ENCODE results near the gene MCC.
A peak's percentile ranks its signal among the peaks of the same experiment; 100 is the strongest.
"Not testable (repeated sequence)": the region's sequence is repeated elsewhere in the genome, so short reads cannot be mapped to it uniquely, and the experiment has no call there.

The MCC gene

GRCh38 chr5:113489299-113489698, 1.0 kb upstream of the MCC start:
- DNase-seq: peak; percentile 83

GRCh38 chr5:113488645-113489184, 462 bp upstream of the MCC start:
- no peak for DNase-seq

DNA sequence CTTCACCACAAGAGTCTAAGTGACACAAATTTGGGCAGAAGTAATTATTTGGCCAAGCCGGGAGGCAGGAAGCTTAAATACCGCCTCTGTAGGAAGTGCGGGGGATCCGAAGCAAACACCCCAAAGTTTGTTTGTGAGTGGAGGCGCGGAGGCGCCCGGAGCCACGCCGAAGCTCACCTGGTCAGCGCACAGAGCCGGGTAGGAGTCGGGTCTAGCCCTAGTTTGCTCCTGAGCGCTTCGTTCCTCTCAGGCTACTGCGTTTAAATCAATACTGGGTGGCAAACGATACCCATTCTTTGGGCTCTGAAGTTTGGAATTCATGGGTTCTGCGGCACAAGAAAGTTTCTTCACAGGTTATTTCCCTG, 855 bp downstream of the MCC start:
- peak; percentile 23 for DNase-seq

DNA sequence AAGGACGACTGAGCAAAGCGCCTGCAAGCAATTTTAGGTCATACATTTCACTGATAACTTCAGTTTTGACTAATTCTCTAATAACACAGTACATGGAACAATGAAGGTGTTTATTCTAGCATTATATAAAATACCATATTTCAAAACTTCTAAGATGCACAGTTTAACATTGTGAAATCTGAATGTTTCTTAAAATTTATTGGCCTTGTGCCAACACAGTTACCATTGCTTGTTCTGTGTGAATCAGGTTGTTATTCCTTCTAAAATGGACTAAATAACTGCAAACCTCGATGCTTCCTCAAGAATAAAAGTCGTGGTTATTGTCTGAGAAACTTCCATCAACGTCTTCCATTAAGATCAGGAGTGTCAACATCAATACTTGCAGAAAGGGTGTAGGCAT, 8.0 kb downstream of the MCC start:
- no peak for DNase-seq

DNA sequence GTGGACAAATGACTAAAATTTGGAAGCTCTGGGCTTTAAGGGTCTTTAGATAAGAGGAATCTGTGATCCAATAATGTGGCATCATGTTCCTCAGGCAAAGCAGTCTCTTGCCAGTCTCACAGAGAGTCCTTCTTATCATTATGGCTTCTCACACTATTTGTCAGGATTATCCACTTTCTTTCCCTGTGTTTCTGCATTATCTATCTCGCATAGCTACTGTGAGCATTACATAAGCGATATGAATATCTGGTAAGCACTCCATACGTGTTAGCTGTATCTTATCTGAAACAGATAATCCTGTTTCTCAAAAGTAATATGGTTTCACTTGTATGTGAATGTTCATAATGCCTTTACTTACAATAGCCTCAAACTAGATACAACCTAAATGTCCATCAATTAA, 9.6 kb downstream of the MCC start:
- no peak for DNase-seq

DNA sequence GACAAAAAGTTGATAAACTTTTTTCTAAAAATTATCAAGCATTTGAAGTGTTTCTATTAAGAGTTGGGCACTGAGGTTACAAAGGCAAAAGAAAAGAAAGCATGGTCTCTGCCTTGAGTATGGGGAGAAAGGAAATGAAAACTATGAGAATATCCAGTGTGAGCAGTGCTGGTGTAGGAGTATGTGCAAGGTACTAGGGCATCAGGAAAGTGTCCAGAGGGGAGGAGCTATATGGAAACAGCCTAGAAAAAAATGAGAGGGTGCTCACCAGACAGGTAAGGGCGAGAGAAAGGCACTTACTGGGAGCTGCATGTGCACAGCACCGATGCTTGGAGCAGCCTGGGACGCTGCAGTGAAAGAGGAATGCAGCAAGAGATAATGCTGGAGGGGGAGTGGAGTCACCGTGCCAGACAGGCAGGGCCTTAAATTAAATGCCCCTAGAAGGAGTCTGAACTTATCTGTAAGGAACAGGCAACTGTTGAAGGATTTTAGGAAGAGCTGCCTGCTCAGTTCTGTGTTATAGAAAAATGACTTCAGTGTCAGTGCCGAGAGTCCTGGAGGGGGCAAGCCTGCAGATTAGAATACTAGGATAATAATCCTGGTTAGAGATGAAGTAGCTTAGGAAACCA, 14.0 kb downstream of the MCC start:
- DNase-seq: peak; percentile 8

GRCh38 chr5:113463032-113463431, 25.2 kb downstream of the MCC start:
- DNase-seq: no peak

- not testable (repeated sequence) for DNase-seq
Measured at GRCh38 chr5:113457106-113457505, 31.1 kb downstream of the MCC start.

GRCh38 chr5:113452941-113453340, 35.3 kb downstream of the MCC start:
- DNase-seq: peak; percentile 93

GRCh38 chr5:113451797-113452196, 36.5 kb downstream of the MCC start:
- DNase-seq: peak; percentile 36

GRCh38 chr5:113450929-113451328, 37.3 kb downstream of the MCC start:
- DNase-seq: peak; percentile 93

DNA sequence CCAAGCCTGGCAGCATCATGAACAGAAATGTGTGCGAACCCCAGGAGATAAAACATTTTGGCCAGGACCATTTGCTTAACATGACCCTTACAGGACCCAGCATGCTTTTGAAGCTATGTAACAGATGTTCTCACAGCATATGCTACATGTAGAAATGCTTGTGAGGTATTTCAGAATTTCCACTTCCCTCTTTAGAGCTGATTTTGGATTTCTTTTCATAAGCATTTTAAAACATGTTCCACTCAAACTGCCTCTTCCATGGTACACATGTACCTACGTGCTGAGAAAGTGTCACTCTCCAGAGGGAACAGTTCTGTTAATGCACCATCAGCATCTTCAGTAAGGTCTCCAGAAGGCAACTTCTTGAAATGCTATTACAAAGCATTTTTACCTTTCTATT, 37.8 kb downstream of the MCC start:
- DNase-seq: peak; percentile 88

- no peak for DNase-seq
Measured at GRCh38 chr5:113448252-113448651, 40.0 kb downstream of the MCC start.

DNA sequence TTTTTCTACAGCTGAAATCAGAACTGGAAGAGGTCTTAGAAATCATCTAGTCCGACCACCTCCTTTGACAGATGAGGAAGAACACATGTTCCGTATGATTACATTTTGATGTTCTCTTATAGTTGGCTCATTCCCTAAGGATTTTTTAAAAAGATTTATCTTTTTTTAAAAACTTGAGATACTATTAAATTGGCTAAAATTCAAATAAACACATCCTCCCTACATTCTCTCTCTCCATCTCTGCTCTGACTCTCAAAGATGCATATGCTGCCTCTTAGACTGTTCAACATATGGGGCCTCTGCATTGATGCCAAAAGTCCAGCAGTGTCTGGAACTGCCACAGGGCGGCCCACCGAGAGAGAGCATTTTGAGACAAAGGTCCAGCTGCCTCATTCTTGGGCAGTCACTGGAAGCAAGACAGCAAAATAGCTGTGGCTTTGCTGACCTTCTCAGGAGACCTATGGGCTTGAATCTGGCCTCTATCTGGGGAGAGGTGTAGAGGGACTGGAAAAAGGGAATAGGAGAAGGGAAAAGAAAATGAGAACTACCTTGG, 40.7 kb downstream of the MCC start:
- peak; percentile 47 for DNase-seq

DNA sequence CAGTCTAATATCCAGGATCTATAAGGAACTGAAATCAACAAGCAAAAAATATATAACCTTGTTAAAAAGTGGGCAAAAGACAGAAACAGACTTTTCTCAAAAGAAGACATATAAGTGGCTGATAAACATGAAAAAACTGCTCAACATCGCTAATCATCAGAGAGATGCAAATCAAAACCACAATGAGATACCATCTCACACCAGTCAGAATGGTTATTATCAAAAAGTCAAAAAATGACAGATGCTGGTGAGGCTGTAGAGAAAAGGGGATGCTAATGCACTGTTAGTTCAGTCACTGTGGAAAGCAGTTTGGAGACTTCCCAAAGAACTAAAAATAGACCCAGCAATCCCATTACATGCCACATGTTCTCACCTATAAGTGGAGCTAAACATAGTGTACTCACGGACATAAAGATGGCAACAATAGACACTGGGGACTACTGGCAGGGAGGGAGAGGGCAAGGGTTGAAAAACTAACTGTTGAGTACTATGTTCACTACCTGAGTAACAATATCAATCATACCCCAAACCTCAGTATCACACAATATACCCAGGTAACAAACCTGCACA, 41.8 kb downstream of the MCC start:
- no peak for DNase-seq

GRCh38 chr5:113437111-113437510, 51.1 kb downstream of the MCC start:
- no peak for DNase-seq

DNA sequence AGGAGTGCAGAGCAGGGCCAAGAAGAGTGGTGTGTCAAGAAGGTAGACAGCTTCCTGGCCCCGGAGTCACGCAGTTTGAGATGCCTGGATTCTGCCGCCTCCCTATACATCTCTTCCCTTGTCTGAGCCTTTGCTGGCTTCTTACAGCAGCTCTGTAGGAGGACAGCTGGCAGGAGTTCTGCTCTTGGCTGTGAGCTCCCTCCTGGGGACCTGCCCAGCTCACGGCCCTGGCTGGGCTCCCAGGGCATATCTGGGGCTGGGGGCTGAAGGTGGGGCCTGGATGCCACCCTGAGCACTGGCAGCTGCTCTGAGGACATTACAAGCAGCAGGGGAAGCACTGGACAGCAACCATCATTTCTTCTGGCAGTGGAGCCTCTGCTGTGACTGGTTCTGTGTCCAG, 52.7 kb downstream of the MCC start:
- no peak for DNase-seq

DNA sequence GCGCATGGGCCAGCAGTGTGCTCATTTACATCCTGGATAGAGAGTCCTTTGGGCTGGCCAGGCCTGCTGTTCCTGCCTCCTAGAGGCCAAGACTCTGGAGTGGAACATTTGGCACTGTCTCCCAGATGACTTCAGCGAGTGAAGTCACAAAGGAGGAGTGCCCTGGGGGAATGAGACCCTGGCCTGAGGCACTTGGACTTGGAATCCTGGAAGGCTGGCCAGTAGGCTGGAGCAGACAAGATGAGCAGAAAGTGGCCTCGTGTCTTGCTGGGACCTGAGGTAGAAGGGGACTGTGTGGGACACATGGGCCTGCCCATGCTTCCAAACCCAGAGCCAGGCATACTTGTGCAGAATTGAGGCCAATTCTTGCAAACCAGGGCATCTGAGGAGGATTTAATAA, 53.4 kb downstream of the MCC start, which contains the start of gene TSSK1B:
TSSK1B (minus strand) TSS at position 101 of the 400 bp plus-strand sequence. CDS start 150 bp downstream, outside the sequence.
- no peak for DNase-seq

GRCh38 chr5:113433862-113434612, 54.2 kb downstream of the MCC start:
- no peak for DNase-seq

GRCh38 chr5:113433071-113433470, 55.2 kb downstream of the MCC start:
- DNase-seq: no peak

DNA sequence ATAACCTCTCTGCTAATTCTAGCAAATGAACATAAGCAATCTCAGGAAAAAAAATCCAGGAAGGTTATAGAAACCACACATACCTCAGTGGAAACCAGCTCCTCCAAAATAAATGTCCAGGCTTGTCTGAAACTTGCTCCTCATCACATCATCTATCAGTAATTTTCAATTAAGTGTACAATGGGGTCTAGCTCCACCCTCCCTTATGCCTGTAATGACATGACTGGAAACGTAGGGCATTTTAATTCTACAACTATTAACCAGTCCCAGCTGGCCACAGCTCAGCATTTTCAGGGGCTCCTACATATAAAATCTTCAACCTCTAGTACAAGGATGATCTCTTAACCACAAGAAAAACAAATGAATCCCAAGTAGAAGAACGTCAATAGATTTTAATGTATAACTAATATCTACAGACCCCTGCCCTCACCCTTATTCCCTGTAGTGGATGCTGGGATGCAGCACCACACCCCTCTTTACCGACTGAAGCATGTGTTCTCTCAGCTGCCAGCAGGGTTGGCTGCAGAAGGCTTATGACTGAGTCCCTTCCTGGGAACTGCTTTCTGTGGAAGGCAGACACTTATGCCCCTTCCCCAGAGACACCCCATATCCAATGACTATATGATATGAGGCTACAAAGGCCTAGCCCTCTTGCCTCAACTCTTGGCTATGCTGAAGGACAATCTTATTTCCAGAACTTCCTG, 60.2 kb downstream of the MCC start:
- no peak for DNase-seq

GRCh38 chr5:113425909-113426308, 62.3 kb downstream of the MCC start:
- no peak for DNase-seq

GRCh38 chr5:113421693-113422092, 66.6 kb downstream of the MCC start:
- no peak for DNase-seq

Measured in RPMI8226 (cell line).